Stimulated activated CD8-positive, alpha-beta memory T cell treated with anti-CD3 and anti-CD28 coated beads, Interleukin-15, amount 100 ng/mL, for 48 hours (primary cell): ENCODE measurements around the gene STK16.
"Not testable (repeated sequence)": the region's sequence is repeated elsewhere in the genome, so short reads cannot be mapped to it uniquely, and the experiment has no call there.

ENCODE experiments used
- DNase-seq, 2 donors: peaks; one replicate each; pipeline ENCODE4 v3.0.0-alpha.2; 2020; ENCODE audit warnings: low read depth in 2 of 2

Gene STK16, protein sequence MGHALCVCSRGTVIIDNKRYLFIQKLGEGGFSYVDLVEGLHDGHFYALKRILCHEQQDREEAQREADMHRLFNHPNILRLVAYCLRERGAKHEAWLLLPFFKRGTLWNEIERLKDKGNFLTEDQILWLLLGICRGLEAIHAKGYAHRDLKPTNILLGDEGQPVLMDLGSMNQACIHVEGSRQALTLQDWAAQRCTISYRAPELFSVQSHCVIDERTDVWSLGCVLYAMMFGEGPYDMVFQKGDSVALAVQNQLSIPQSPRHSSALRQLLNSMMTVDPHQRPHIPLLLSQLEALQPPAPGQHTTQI

DNA sequence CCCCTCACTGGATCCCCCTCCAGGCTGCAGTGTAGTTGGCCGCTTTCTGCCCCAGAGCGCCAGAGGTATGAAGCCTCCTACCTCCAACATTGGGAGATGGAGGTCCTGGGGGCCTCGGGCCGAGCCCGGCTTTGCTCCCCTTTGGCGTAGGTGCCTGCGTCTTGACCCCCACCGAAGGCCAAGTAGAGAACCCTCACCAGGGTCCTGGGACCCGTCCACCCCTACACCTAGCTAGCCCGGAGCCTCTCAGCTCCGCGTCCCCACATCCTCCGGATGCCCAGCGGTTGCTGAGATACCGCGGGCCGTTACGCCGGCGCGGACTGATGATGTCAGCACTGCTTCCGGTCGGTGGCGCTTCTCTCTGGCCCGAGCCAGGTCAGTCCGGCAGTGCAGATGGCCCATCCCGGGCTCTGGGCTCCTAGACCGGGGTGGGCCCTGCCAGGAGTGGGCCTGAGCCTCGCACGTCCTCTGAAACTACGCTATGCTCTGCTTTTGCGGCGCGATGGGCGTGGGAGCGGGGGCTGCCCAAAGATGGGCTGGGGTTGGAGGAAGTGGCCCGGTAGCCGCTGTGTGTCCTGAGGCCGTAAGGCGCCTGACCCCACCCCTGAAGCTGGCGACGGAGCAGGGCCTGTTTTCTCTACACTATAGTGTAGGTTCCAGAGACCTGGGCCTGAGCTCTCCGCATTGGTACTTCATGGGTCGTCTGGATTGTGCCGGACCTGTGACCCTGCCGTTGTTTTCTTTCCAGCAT lies at the start of gene STK16, which contains the start of gene GLB1L:
Gene STK16, plus strand, starts transcription at position 332 of the 751 bp plus-strand sequence. CDS start 521 bp downstream, outside the sequence.
Gene GLB1L, minus strand, starts transcription at position 297 of the 751 bp plus-strand sequence. CDS start 1,871 bp downstream, outside the sequence.
- peak; percentile 86 for DNase-seq

DNA sequence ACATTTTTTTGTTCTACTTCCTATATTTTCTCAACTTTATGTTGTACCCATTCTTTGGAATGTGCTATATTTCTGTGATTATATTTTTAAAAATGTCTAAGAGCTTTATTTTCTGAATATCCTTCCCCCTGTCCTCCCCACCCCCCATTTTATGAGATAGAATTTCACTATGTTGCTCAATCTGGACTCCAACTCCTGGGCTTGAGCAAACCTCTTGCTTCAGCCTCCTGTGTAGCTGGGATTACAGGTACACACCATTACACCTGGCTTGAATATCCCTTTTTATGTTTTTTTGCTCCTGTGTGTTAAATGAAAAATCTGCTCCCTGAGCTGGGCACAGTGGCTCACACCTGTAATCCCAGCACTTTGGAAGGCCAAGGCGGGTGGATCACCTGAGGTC lies 47.9 kb upstream of the STK16 start:
- DNase-seq: no peak

- DNase-seq: no peak
Observed at GRCh38 chr2:219198974-219199373, 46.3 kb upstream of the STK16 start.

DNA sequence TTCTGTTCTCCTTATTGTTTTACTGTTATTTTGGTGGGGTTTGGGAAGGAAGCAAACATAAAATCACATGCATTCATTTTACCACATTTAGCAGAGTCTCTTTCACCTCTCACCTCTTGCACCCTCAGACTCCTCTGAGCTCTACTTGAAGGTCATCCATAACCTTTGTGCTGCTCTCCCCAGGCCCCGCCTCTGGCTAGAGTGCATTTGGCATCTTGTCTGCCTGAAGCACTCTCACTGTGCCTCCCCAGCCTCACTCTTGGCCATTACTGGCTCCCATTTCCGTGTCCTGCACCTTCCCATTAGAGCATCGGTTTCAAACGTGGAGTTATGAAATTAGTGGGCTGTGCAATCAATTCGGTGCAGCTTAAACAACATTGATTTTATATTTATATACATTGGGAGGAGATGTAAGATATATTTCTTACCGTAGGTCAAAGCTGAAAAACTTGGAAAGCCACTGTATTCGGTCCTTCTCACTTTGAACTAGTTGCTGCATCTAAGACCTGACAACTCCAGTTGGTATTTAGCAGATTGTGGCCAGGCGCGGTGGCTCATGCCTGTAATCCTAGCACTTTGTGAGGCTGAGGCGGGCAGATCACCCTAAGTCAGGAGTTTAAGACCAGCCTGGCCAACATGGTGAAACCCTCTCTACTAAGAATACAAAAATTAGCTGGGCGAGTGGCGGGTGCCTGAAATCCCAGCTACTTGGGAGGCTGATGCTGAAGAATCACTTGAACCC lies 45.6 kb upstream of the STK16 start:
- DNase-seq: no peak

DNA sequence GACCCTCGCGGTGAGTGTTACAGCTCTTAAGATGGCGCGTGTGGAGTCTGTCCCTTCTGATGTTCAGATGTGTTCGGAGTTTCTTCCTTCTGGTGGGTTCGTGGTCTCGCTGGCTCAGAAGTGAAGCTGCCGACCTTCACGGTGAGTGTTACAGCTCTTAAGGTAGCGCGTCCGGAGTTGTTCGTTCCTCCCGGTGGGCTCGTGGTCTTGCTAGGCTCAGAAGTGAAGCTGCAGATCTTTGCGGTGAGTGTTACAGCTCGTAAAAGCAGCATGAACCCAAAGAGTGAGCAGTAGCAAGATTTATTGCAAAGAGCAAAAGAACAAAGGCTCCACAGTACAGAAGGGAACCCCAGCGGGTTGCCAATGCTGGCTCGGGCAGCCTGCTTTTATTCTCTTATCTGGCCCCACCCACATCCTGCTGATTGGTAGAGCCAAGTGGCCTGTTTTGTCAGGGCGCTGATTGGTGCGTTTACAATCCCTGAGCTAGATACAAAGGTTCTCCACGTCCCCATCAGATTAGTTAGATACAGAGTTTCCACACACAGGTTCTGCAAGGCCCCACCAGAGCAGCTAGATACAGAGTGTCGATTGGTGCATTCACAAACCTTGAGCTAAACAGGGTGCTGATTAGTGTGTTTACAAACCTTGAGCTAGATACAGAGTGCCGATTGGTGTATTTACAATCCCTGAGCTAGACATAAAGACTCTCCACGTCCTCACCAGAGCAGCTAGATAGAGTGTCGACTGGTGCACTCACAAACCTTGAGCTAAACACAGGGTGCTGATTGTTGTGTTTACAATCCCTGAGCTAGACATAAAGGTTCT lies 44.6 kb upstream of the STK16 start:
- DNase-seq: not testable (repeated sequence)

- not testable (repeated sequence) for DNase-seq
Observed at GRCh38 chr2:219201331-219201730, 43.9 kb upstream of the STK16 start.

DNA sequence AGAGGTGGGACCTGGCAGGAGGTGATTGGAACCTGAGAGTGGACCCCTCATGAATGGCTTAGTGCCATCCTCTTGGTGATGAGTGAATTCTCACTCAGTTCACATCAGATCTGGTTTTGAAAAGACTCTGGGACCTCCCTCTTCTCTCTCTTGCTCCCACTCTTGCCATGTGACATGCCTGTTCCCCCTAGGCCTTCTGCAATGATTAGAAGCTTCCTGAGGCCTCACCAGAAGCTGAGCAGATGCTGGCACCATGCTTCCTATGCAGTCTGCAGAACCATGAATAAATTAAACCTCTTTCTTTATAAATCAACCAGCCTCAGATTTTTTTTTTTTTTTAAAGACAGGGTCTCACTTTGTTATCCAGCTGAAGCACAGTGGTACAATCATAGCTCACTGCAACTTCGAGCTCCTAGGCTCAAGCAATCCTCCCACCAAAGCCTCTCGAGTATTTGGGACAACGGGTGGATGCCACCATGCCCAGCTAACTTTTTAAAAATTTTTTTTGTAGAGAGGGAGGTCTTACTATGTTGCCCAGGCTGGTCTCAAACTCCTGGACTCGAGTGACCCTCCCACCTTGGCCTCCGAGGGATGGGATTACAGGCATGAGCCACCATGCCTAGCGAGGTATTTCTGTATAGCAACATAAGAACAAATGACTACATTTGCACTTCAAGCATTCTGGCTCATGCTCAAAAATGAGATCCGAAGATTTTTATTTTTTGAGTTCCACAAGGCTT lies 40.7 kb upstream of the STK16 start:
- DNase-seq: no peak

- DNase-seq: no peak
Observed at GRCh38 chr2:219205165-219205538, 40.1 kb upstream of the STK16 start.

DNA sequence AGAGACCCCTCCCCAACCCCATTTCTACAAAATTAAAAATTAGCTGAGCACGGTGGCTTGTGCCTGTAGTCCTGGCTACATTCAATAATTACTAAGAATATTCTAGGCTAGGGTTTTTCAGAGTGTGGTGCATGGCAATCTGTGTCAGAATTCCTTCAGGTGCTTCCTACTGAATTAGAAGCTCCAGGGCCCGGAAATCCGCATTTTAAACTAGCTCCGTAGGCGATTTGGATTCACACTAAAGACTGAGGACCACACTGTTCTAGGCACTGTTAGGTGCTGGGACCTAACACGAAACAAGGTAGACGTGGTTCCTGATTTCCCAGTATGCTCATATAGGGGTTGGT lies 39.3 kb upstream of the STK16 start:
- DNase-seq: no peak

DNA sequence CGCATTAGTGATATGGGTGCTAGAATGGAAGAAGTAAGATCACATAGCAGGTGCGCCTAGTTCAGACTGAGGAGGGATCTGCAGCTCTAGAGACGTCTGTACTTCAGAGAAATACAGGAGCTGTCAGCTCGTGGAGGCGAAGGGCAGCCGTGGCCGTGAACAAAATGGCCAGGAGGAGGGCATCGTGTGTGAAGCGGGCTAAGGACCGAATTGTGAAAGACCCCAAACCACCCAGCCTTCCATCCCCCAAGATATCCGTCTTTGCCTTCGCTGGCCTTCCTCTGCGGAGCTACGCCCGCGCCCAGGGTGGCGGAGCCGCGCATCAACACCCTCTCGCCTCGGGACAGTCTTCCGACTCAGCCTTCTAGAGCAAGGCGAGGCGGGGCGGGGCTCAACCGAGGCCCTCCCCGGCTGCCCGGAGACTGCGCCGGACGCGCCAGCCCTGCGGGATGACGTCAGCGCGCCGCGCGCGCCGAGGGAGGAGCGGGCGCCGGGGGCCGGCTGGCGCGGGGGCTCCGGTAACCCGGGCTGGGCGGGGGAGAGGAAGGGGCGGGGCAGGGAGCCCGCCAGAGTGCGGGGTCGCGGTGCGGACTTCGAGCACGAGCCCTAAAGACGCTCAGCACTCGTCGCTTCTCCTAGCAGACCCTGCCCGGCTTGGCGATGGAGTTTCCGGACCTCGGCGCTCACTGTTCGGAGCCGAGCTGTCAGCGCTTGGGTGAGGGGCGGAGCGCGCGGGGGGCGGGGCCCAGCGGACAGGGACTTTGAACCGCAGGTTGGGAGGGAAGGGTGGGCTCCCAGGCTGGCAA lies 38.7 kb upstream of the STK16 start, which contains the start of gene ZFAND2B:
Gene ZFAND2B, plus strand, starts transcription at position 455 of the 806 bp plus-strand sequence. Its CDS starts 206 bp downstream, at position 661.
- DNase-seq: peak; percentile 93

DNA sequence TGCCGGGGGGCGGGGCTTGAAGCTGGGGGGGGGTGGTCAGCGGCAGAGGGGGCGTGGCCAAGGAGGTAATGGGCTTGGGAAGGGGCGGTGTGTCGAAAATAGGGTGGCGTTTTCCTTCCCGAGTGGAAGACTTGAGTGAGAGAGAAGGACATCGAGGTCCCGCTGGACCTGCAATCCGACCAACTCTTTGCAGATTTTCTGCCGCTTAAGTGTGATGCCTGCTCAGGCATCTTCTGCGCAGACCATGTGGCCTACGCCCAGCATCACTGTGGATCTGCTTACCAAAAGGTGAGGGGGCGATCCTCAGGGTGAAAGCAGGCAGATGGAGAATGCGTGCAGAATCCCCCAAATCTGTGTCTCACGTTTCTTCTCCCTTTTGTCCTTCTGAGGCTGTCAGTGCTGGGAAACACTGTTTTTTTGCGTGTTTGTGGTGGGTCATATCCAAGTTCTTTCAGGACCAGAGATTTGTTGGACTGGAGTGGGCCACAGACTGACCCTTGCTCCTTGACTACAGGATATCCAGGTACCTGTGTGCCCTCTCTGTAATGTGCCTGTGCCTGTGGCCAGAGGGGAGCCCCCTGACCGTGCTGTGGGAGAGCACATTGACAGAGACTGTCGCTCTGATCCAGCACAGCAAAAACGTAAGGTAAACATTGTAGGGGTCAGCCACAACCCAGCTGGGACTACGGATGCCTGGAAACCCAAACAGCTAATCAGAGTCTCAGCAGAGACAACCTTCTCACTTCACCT lies 38.0 kb upstream of the STK16 start:
- no peak for DNase-seq

- DNase-seq: no peak
Observed at GRCh38 chr2:219207884-219208740, 37.2 kb upstream of the STK16 start.

DNA sequence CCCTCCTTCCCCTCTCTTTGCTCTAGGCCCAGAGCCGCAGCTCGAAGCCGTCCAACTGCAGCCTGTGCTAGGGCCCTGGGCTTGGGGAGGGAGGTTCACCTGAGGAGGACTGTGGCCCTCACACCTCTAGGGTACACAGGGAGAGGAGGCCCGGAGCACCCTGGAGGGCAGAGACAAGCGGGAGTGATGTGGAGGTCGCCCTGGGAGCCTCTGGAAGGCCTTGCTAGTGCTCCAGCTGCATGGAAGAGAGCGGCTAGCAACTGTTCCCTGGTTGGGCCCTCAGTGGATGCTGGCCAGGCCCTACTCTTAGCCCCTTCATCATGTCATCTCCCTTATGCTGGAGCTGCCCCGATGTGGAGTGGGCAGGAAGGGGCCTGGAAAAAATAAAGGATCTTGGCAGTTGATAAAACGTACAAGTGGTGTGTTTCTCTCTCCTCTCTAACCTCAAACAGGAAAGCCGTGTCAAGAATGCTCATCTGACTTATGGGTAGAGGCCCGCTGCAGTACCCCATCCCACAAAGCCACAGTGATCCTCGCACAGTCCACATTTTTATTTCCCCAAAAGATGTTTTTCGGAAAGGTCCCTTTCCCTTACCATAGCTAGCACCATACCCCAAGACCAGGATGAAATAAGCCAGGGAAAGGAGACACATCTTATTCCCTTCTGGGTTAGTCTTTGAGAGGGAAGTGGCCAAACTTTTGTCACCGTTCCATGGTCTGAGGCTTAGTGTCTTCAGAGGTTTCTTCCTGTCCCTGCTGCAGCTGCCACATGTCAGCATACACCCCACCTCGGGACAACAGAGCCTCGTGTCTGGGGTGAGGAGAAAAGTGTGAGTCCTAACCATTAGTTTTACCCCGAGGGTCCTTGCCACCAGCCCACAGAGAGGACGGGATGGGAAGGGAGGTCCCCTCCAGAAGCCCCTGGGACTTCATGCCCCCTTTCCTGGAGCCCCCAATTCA lies 35.8 kb upstream of the STK16 start:
- DNase-seq: no peak

GRCh38 chr2:219210196-219210885 lies 34.9 kb upstream of the STK16 start:
- DNase-seq: no peak

DNA sequence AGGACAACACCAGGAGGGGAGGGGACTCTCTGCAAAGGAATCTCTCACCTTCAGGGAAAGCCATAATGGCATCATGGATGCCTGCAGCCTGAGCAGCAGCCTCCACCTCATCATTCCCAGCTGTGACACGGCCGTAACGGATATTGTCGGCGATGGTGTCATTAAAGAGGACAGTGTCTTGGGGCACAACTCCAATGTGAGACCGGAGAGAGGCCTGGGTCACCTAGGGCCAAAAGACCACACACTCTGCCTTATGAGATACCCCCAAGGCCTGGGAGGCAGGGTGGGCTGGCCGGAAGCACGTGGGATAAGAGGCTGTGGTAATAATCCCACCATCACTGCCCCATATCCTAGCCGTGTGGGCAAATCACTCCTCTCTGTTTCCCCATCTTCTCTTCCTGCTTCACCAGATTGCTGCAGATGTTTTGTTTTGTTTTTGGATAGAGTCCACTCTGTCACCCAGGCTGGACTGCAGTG lies 34.4 kb upstream of the STK16 start:
- no peak for DNase-seq

- DNase-seq: no peak
Observed at GRCh38 chr2:219213026-219213415, 32.3 kb upstream of the STK16 start.
